ENCODE data around the gene PEPD. TPM values are rescaled to one million over a fixed set of nuclear protein-coding genes. Genes with fewer than 3 reads are reported as not detected.

The PEPD gene
- total RNA-seq, 1 experiment from 2014 or later, result 83.1 TPM

DNA sequence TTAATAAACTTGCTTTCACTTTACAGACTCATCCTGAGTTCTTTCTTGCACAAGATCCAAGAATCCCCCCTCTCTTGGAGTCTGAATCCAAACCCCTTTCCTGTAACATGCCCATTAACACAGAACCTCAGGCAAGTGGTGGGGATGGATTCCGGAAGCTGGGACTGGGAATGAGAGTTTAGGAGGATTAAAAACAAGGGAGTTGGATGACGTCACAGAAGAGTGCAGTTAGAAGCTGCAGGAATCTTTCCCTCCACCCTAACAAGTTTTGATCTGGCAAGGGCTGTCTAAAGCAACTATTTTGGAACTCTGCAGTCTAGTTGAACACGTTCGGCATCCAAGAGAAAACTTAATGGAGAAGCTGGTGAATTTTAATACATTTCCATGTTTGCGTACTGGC lies 48.2 kb upstream of the PEPD start (continued):
- TF ChIP-seq, protein P1, sequence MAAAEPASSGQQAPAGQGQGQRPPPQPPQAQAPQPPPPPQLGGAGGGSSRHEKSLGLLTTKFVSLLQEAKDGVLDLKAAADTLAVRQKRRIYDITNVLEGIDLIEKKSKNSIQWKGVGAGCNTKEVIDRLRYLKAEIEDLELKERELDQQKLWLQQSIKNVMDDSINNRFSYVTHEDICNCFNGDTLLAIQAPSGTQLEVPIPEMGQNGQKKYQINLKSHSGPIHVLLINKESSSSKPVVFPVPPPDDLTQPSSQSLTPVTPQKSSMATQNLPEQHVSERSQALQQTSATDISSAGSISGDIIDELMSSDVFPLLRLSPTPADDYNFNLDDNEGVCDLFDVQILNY (CRISPR knock-in tag; IDR thresholded peaks at IDR 0.05), result no peak

DNA sequence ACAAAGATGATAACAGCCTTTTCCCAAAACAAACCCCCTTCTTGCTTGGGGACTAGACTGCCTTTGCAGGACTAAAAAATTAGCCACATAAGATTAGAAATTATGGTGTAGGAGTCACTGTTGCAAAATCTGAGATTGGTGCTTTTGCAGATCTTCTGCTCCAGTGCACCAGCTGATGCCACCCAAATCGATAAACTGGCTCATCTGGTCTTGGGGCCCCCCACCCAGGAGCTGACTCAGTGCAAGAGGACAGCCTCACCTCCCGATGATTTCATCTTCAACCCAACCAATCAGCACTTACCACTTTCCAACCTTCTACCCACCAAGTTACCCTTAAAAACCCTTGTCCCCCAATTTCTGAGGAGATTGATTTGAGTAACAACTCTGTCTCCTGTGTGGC lies 47.1 kb upstream of the PEPD start:
- POLR2A ChIA-PET, result no interaction called here
- peaks cover 5% of the 10 kb centered on the region for H3K36me3 Mint-ChIP-seq
- no peak overlapping the region for H3K4me3 Mint-ChIP-seq
- peaks cover 49% of the 10 kb centered on the region for H3K4me1 Mint-ChIP-seq
- TF ChIP-seq, protein P2, sequence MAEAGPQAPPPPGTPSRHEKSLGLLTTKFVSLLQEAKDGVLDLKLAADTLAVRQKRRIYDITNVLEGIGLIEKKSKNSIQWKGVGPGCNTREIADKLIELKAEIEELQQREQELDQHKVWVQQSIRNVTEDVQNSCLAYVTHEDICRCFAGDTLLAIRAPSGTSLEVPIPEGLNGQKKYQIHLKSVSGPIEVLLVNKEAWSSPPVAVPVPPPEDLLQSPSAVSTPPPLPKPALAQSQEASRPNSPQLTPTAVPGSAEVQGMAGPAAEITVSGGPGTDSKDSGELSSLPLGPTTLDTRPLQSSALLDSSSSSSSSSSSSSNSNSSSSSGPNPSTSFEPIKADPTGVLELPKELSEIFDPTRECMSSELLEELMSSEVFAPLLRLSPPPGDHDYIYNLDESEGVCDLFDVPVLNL (CRISPR knock-in tag; IDR thresholded peaks at IDR 0.05; ENCODE audit: borderline replicate concordance, low read depth), result no peak
- TF ChIP-seq ZNF671 (CRISPR knock-in tag; IDR thresholded peaks at IDR 0.05) (no peak), ZNF423 (CRISPR knock-in tag; IDR thresholded peaks at IDR 0.05) (no peak), GRHL2 (CRISPR knock-in tag; IDR thresholded peaks at IDR 0.05; ENCODE audit: insufficient replicate concordance, severe bottlenecking) (no peak), TEAD4 (CRISPR knock-in tag; IDR thresholded peaks at IDR 0.05) (no peak), NFYB (CRISPR knock-in tag; conservative IDR thresholded peaks at IDR 0.05; ENCODE audit: low read depth) (no peak), KAT7 (CRISPR knock-in tag; IDR thresholded peaks at IDR 0.05; ENCODE audit: borderline replicate concordance) (no peak), OVOL2 (CRISPR knock-in tag; IDR thresholded peaks at IDR 0.05; ENCODE audit: borderline replicate concordance) (no peak), CREM (CRISPR knock-in tag; IDR thresholded peaks at IDR 0.05) (no peak), IRF2 (CRISPR knock-in tag; IDR thresholded peaks at IDR 0.05; ENCODE audit: borderline replicate concordance, low read depth) (no peak), NR2C2 (CRISPR knock-in tag; IDR thresholded peaks at IDR 0.05) (no peak), SP1 (CRISPR knock-in tag; conservative IDR thresholded peaks at IDR 0.05) (no peak)
- TF ChIP-seq, protein P3, sequence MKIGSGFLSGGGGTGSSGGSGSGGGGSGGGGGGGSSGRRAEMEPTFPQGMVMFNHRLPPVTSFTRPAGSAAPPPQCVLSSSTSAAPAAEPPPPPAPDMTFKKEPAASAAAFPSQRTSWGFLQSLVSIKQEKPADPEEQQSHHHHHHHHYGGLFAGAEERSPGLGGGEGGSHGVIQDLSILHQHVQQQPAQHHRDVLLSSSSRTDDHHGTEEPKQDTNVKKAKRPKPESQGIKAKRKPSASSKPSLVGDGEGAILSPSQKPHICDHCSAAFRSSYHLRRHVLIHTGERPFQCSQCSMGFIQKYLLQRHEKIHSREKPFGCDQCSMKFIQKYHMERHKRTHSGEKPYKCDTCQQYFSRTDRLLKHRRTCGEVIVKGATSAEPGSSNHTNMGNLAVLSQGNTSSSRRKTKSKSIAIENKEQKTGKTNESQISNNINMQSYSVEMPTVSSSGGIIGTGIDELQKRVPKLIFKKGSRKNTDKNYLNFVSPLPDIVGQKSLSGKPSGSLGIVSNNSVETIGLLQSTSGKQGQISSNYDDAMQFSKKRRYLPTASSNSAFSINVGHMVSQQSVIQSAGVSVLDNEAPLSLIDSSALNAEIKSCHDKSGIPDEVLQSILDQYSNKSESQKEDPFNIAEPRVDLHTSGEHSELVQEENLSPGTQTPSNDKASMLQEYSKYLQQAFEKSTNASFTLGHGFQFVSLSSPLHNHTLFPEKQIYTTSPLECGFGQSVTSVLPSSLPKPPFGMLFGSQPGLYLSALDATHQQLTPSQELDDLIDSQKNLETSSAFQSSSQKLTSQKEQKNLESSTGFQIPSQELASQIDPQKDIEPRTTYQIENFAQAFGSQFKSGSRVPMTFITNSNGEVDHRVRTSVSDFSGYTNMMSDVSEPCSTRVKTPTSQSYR (CRISPR knock-in tag; IDR thresholded peaks at IDR 0.05), result no peak
- TF ChIP-seq, protein P4, sequence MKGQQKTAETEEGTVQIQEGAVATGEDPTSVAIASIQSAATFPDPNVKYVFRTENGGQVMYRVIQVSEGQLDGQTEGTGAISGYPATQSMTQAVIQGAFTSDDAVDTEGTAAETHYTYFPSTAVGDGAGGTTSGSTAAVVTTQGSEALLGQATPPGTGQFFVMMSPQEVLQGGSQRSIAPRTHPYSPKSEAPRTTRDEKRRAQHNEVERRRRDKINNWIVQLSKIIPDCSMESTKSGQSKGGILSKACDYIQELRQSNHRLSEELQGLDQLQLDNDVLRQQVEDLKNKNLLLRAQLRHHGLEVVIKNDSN (CRISPR knock-in tag; IDR thresholded peaks at IDR 0.05), result no peak
- TF ChIP-seq, protein P5, sequence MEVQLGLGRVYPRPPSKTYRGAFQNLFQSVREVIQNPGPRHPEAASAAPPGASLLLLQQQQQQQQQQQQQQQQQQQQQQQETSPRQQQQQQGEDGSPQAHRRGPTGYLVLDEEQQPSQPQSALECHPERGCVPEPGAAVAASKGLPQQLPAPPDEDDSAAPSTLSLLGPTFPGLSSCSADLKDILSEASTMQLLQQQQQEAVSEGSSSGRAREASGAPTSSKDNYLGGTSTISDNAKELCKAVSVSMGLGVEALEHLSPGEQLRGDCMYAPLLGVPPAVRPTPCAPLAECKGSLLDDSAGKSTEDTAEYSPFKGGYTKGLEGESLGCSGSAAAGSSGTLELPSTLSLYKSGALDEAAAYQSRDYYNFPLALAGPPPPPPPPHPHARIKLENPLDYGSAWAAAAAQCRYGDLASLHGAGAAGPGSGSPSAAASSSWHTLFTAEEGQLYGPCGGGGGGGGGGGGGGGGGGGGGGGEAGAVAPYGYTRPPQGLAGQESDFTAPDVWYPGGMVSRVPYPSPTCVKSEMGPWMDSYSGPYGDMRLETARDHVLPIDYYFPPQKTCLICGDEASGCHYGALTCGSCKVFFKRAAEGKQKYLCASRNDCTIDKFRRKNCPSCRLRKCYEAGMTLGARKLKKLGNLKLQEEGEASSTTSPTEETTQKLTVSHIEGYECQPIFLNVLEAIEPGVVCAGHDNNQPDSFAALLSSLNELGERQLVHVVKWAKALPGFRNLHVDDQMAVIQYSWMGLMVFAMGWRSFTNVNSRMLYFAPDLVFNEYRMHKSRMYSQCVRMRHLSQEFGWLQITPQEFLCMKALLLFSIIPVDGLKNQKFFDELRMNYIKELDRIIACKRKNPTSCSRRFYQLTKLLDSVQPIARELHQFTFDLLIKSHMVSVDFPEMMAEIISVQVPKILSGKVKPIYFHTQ (CRISPR knock-in tag; IDR thresholded peaks at IDR 0.05), result no peak
- TF ChIP-seq, protein P6, sequence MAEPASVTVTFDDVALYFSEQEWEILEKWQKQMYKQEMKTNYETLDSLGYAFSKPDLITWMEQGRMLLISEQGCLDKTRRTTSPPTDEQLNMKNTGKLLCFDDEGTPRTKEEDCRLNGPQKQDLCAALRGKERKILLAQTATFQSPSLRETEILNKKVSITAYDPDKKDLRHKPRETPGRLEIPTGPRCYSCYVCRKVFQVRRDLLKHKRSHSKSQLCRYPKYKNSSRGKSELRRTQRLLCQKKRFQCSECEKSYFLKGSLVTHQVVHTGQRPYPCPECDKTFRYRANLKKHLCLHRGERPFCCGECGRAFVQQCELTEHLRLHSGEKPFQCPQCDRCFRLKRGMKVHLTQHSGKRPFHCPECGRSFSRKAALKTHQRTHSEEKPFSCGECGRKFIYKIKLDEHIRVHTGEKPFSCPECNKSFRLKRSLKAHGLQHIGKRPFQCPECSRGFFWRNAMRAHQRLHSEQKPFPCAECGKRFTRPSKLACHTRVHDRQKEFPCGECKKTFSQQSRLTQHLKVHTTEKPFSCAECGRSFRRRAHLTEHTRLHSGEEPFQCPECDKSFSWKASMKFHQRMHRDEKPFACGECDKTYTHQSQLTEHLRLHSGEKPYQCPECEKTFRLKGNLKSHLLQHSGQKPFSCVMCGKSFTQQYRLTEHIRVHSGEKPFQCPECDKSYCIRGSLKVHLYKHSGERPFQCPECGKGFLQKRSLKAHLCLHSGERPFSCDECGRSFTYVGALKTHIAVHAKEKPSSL (CRISPR knock-in tag; conservative IDR thresholded peaks at IDR 0.05), result no peak
- TF ChIP-seq, protein P7, sequence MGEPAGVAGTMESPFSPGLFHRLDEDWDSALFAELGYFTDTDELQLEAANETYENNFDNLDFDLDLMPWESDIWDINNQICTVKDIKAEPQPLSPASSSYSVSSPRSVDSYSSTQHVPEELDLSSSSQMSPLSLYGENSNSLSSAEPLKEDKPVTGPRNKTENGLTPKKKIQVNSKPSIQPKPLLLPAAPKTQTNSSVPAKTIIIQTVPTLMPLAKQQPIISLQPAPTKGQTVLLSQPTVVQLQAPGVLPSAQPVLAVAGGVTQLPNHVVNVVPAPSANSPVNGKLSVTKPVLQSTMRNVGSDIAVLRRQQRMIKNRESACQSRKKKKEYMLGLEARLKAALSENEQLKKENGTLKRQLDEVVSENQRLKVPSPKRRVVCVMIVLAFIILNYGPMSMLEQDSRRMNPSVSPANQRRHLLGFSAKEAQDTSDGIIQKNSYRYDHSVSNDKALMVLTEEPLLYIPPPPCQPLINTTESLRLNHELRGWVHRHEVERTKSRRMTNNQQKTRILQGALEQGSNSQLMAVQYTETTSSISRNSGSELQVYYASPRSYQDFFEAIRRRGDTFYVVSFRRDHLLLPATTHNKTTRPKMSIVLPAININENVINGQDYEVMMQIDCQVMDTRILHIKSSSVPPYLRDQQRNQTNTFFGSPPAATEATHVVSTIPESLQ (CRISPR knock-in tag; IDR thresholded peaks at IDR 0.05), result no peak
- H3K27ac Mint-ChIP-seq, result no peak overlapping the region
- H3K27me3 Mint-ChIP-seq (ENCODE audit: low read depth), result no peaks in the 10 kb centered on the region; the same call in 1 of the 2 replicates
- ATAC-seq (no peak), DNase-seq (ENCODE audit: low spot score) (no peak)
- H3K9me3 Mint-ChIP-seq, result peaks cover 17% of the 10 kb centered on the region
- CTCF ChIA-PET, result no interaction called here

All from WTC11 (cell line).